ENCODE data around the gene CTSC. TPM values are rescaled to one million over a fixed set of nuclear protein-coding genes. Genes with fewer than 3 reads are reported as not detected.

The CTSC gene
- total RNA-seq, 1 experiment from 2014 or later = 250 TPM

- H3K9me3 ChIP-seq = no peaks in the 10 kb centered on the region
- intact Hi-C loops (cut with micrococcal nuclease; ENCODE audit: unreplicated experiment) = no loop called here
- DNase-seq = no peak
- H3K4me1 Mint-ChIP-seq (ENCODE audit: low read depth, unreplicated experiment) = no peaks in the 10 kb centered on the region
- H3K4me3 ChIP-seq (ENCODE audit: low read depth, low read length) = no peak overlapping the region
- TF ChIP-seq CTCF (IDR thresholded peaks at IDR 0.05; ENCODE audit: insufficient read depth in 1 of 2, low read depth in 1 of 2, low read length in 1 of 2, severe bottlenecking in 1 of 2, unreplicated experiment in 1 of 2) = no peak
- H3K9me3 Mint-ChIP-seq (ENCODE audit: unreplicated experiment) = no peaks in the 10 kb centered on the region
- no peaks in the 10 kb centered on the region for H3K4me1 ChIP-seq
- no peaks in the 10 kb centered on the region for H3K27me3 Mint-ChIP-seq (ENCODE audit: insufficient read depth, unreplicated experiment)
- peaks cover 19% of the 10 kb centered on the region for H3K36me3 Mint-ChIP-seq (ENCODE audit: insufficient read depth, unreplicated experiment)
- H3K27me3 ChIP-seq (replicated peaks; ENCODE audit: control insufficient read depth, insufficient read depth, low read length) = no peaks in the 10 kb centered on the region
- no TSS peak for BruUV-seq (replicated peaks)
- ChIA-PET POLR2A (no interaction called here), CTCF (no interaction called here)
- H3K4me3 Mint-ChIP-seq (ENCODE audit: unreplicated experiment) = no peak overlapping the region
- no peaks in the 10 kb centered on the region for H3K36me3 ChIP-seq (ENCODE audit: control insufficient read depth, insufficient read depth, low read length)
- H3K27ac Mint-ChIP-seq (ENCODE audit: unreplicated experiment) = no peak overlapping the region
These were observed 24.9 kb downstream of the CTSC start for GRCh38 chr11:88312628-88313027.

- intact Hi-C loops (cut with micrococcal nuclease; ENCODE audit: unreplicated experiment) = no loop called here
- Histone ChIP-seq H3K4me3 (ENCODE audit: low read depth, low read length) (no peak overlapping the region), H3K4me1 (no peaks in the 10 kb centered on the region), H3K27me3 (replicated peaks; ENCODE audit: control insufficient read depth, insufficient read depth, low read length) (no peaks in the 10 kb centered on the region), H3K36me3 (ENCODE audit: control insufficient read depth, insufficient read depth, low read length) (no peaks in the 10 kb centered on the region), H3K9me3 (no peaks in the 10 kb centered on the region)
- POLR2A ChIA-PET = no interaction called here
- no peak for DNase-seq
- TF ChIP-seq CTCF (IDR thresholded peaks at IDR 0.05; ENCODE audit: insufficient read depth in 1 of 2, low read depth in 1 of 2, low read length in 1 of 2, severe bottlenecking in 1 of 2, unreplicated experiment in 1 of 2) = no peak
- no peak overlapping the region for H3K4me3 Mint-ChIP-seq (ENCODE audit: unreplicated experiment)
- no TSS peak for BruUV-seq (replicated peaks)
- no peak overlapping the region for H3K27ac Mint-ChIP-seq (ENCODE audit: unreplicated experiment)
- no peaks in the 10 kb centered on the region for H3K9me3 Mint-ChIP-seq (ENCODE audit: unreplicated experiment)
- CTCF ChIA-PET = interaction anchor here (0.7 kb wide), 1 partner anchor 174 kb away, joined by 5 read pairs; no protein-coding TSS in a partner anchor
- peaks cover 16% of the 10 kb centered on the region for H3K36me3 Mint-ChIP-seq (ENCODE audit: insufficient read depth, unreplicated experiment)
- H3K27me3 Mint-ChIP-seq (ENCODE audit: insufficient read depth, unreplicated experiment) = no peaks in the 10 kb centered on the region
- H3K4me1 Mint-ChIP-seq (ENCODE audit: low read depth, unreplicated experiment) = no peaks in the 10 kb centered on the region
These were observed 27.3 kb downstream of the CTSC start for GRCh38 chr11:88310246-88310645.

- no peak overlapping the region for H3K4me3 ChIP-seq (ENCODE audit: low read depth, low read length)
- Mint-ChIP-seq H3K36me3 (ENCODE audit: insufficient read depth, unreplicated experiment) (peaks cover 18% of the 10 kb centered on the region), H3K9me3 (ENCODE audit: unreplicated experiment) (no peaks in the 10 kb centered on the region), H3K4me1 (ENCODE audit: low read depth, unreplicated experiment) (no peaks in the 10 kb centered on the region), H3K27ac (ENCODE audit: unreplicated experiment) (no peak overlapping the region), H3K4me3 (ENCODE audit: unreplicated experiment) (no peak overlapping the region), H3K27me3 (ENCODE audit: insufficient read depth, unreplicated experiment) (no peaks in the 10 kb centered on the region)
- CTCF ChIA-PET = no interaction called here
- intact Hi-C loops (cut with micrococcal nuclease; ENCODE audit: unreplicated experiment) = no loop called here
- POLR2A ChIA-PET = no interaction called here
- H3K27me3 ChIP-seq (replicated peaks; ENCODE audit: control insufficient read depth, insufficient read depth, low read length) = no peaks in the 10 kb centered on the region
- H3K9me3 ChIP-seq = no peaks in the 10 kb centered on the region
- no peak for TF ChIP-seq CTCF (IDR thresholded peaks at IDR 0.05; ENCODE audit: insufficient read depth in 1 of 2, low read depth in 1 of 2, low read length in 1 of 2, severe bottlenecking in 1 of 2, unreplicated experiment in 1 of 2)
- H3K36me3 ChIP-seq (ENCODE audit: control insufficient read depth, insufficient read depth, low read length) = no peaks in the 10 kb centered on the region
- BruUV-seq (replicated peaks) = no TSS peak
- no peak for DNase-seq
- no peaks in the 10 kb centered on the region for H3K4me1 ChIP-seq
These were observed 29.0 kb downstream of the CTSC start for GRCh38 chr11:88308576-88308975.

Data from Caco-2 (cell line).